Neutrophil (primary cell): Measurements from ENCODE around the gene RAB5B.

Experiments
- H3K27ac ChIP-seq: fragments of 200-600 bp; sonication (generic); 2 replicates; pipeline ENCODE4 v1.5.1; 2016; ENCODE audit warnings: mild to moderate bottlenecking, moderate library complexity
- H3K27me3 ChIP-seq: fragments of 200-600 bp; sonication (generic); 2 replicates; pipeline ENCODE4 v1.6.0; 2016; ENCODE audit warnings: mild to moderate bottlenecking
- H3K36me3 ChIP-seq: fragments of 200-600 bp; sonication (generic); 2 replicates; pipeline ENCODE4 v1.5.1; 2017
- H3K4me1 ChIP-seq, 2 experiments: fragments of 200-600 bp in 1 of 2; sonication (generic) in 1 of 2; 1 replicate in 1 of 2; 2 replicates in 1 of 2; pipeline versions ENCODE4 v1.5.1 to v1.6.1; 2013 to 2016; ENCODE audit warnings: low read depth in 1 of 2, low read length in 1 of 2, mild to moderate bottlenecking in 1 of 2, moderate library complexity in 1 of 2; ENCODE audit not compliant: control insufficient read depth in 1 of 2, insufficient read depth in 1 of 2
- H3K4me3 ChIP-seq, 2 experiments: fragments of 200-600 bp in 1 of 2; sonication (generic) in 1 of 2; 1 replicate in 1 of 2; 2 replicates in 1 of 2; pipeline ENCODE4 v1.5.1; 2013 to 2016; ENCODE audit warnings: low read depth in 1 of 2, low read length in 1 of 2, mild to moderate bottlenecking in 1 of 2, moderate library complexity in 1 of 2
- H3K9me3 ChIP-seq: fragments of 200-600 bp; sonication (generic); 2 replicates; pipeline ENCODE4 v1.5.1; 2016
- CTCF ChIP-seq: fragments of 200-600 bp; sonication (generic); IDR thresholded peaks from 2 replicates; pipeline ENCODE4 v1.5.1; 2016; ENCODE audit warnings: antibody characterized with exemption

The RAB5B gene

GRCh38 chr12:56042843-56043242 is 69.0 kb downstream of the RAB5B start:
- peaks cover 19% of the 10 kb centered on the region for H3K36me3 ChIP-seq
- H3K9me3 ChIP-seq = no peaks in the 10 kb centered on the region
- no peaks in the 10 kb centered on the region for H3K27me3 ChIP-seq
- peak overlapping the region; percentile 94 to 95 for H3K4me3 ChIP-seq
- H3K27ac ChIP-seq = peak overlapping the region; percentile 95
- H3K4me1 ChIP-seq = peaks cover 18 to 19% of the 10 kb centered on the region in 2 experiments
- TF ChIP-seq CTCF = no peak
